Melanocyte of skin (primary cell): ENCODE measurements around the gene ABHD16B. TPM values are rescaled to one million over a fixed set of nuclear protein-coding genes. Genes with fewer than 3 reads are reported as not detected.

Experiments
- small RNA-seq, 2 donors: library from RNA; depleted of rRNA; stranded (forward); fragments of <200 nt; gene quantifications; one replicate each; pipeline ENCODE3, GENCODE V24; 2012
- total RNA-seq, 2 donors: library from RNA; depleted of rRNA; stranded (reverse); fragments of >200 nt; gene quantifications; 2 replicates each; pipeline ENCODE4 v1.2.3, GENCODE V29; 2012

The ABHD16B gene
- total RNA-seq: not detected

DNA sequence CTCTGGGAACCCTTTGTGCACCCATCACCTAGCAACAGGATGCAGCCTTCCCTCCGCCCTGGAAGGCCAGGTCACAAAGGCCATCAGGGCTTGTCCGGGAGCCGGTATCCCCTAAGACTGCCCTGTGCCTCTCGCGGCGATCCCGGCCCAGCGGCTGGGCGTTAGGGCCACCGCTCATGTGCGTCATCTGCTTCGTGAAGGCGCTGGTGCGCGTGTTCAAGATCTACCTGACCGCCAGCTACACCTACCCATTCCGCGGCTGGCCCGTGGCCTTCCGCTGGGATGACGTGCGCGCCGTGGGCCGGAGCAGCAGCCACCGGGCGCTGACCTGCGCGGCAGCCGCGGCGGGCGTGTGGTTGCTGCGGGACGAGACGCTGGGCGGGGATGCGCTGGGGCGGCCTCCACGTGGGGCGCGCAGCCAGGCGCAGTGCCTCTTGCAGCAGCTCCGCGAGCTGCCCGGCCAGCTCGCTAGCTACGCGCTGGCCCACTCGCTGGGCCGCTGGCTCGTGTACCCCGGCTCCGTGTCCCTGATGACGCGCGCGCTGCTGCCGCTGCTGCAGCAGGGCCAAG is at the start of gene ABHD16B:
Gene ABHD16B, plus strand, starts transcription at position 134 of the 570 bp plus-strand sequence. Its CDS starts 43 bp downstream, at position 177.

DNA sequence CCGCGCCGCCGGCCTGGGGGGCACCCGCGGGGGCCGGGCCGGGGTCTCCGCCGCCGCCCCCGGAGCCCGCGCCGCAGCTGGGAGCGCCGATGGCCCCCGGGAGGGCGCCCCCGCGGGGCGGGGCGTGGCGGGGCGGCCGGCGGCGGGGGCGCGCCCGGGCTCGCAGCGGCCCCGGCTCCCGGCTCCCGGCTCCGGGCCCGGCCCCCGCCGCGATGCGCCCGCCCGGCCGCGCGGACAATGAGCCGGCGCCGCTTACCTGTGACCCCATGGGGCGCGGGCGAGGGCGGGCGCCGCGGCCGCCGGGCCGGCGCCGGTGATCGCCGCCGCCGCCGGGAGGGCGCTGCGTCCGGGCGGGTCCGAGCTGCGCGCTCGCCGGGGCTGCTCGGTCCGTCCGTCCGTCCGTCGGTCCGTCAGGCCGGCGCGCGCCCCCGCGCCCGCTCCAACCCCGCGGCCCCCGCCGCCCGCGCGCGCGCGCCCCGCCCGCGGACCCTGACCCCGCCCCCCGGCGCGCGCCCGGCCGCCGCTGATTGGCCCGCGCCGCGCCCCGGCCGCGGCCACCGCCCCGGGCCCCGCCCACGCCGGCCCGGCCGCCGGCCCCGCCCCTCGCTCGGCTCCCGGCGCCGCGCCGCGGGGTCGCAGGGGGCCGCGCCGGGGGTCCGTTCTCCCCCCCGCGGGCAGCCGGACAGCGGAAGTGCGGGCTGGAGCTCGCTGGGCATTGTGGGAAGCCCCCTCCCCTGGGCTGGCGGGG is 30.3 kb upstream of the ABHD16B start, which contains the start of gene ZBTB46:
Gene ZBTB46, minus strand, starts transcription at position 424 of the 748 bp plus-strand sequence. CDS start 40,507 bp downstream, outside the sequence.

DNA sequence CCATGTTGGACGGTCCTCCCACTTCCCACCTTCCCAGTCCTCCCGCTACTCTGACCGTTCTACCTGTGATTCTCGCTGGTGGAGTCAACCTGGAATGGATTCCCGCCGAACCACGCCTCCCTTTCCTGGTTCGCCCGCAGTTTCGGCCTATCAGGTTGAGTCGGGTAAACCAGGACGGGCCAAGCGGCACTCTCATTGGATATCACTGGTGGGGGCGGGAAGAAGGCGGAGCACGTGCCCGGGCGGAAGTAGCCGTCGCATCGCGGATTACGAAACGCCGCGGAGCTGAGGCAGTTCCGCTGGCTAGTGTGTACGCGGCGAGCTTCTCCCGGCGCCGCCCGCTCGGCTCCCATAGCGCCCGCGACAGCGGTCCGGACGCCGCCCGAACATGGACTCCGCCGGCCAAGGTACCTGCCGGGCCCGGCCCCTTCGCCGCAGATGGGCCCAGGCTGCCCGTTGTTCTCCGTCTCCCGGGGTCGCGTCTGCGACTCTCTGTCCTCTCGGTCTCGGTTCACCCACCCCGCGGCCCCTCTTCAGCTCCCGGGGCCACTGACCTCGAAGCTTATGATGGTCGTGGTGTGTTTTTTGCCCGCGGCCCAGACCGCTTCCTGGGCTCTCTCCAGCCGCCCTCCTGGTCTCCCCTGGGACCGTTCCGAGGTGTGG is 3.8 kb downstream of the ABHD16B start, which contains the start of gene TPD52L2:
Gene TPD52L2, plus strand, starts transcription at position 293 of the 663 bp plus-strand sequence. Its CDS starts 96 bp downstream, at position 389.

DNA sequence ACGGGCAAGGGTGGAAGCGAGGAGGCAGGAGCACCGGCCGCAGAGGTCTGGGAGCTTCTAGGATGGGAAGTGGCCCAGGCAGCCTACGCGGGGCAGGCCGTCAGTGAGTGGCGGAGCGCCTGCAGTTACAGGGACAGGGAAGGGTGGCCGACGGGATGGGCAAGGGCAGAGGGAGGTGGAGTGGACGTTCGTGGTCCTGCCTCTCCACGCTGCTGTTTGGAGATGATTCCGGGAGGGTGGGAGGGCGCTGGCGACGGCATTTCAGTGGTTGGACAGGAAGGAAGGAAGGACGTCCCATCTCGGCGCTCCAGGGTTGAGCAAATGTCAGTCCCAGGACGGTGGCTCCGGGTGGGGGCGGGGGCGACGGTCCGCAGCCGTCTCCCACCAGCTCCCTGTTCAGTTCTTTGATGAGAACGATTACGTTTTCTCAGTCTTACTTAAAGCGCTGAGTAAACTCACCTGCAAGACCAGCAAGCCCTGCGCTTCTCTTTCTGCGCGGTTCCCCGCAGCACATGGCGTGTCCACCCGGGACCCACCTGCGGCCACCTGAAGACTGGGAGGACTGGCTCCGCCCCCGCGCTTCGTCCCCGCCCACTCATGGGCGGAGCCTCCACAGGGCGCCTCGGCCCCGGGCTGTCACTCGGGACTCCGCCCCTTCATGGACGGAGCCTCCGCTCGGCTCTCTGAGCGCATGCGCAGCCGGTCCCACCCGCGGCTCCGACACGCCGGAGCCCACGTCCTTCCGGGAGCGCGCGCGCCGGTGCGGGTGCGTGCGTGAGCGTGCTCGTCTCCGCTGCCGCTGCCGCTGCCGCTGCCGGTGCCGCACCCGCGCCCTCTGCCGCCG is 33.3 kb downstream of the ABHD16B start, which contains the start of gene DNAJC5:
Gene DNAJC5, plus strand, starts transcription at position 769 of the 844 bp plus-strand sequence. CDS start 33,220 bp downstream, outside the sequence.

Small RNA genes lying within 50 kb of the gene (small RNA-seq; reads per million reads assigned to genes)
- gene RNU1-134P: 2.0 to 10.6 reads per million in 2 donors

Other genes starting within 250 kb of the ABHD16B start
- gene GMEB2, start 234.4 kb upstream of the ABHD16B start, total RNA-seq: 1 to 10 TPM; 5.3 to 6.9 TPM
- 10 to 100 TPM in 1 of 2 donors, 1 to 10 TPM in 1; 8.6 to 19.0 TPM for gene STMN3, start 208.1 kb upstream of the ABHD16B start, total RNA-seq
- gene RTEL1, start 203.2 kb upstream of the ABHD16B start, total RNA-seq: 10 to 100 TPM; 10.7 to 15.0 TPM
- under 1 TPM; 0.67 to 0.69 TPM for gene TNFRSF6B, start 164.8 kb upstream of the ABHD16B start, total RNA-seq
- 10 to 100 TPM; 20.0 TPM for gene ARFRP1, start 153.5 kb upstream of the ABHD16B start, total RNA-seq
- gene ZGPAT, start 153.5 kb upstream of the ABHD16B start, total RNA-seq: 10 to 100 TPM; 14.8 to 16.0 TPM
- 1 to 10 TPM; 1.4 to 1.7 TPM for gene LIME1, start 124.8 kb upstream of the ABHD16B start, total RNA-seq
- 1 to 10 TPM; 5.9 to 7.7 TPM for gene SLC2A4RG, start 121.7 kb upstream of the ABHD16B start, total RNA-seq
- under 1 TPM; under 0.01 to 1.00 TPM for gene ZBTB46, start 30.2 kb upstream of the ABHD16B start, total RNA-seq
- gene TPD52L2, start 3.8 kb downstream of the ABHD16B start, total RNA-seq: 10 to 100 TPM; 47.1 to 53.9 TPM
- 10 to 100 TPM; 34.4 to 39.6 TPM for gene DNAJC5, start 33.6 kb downstream of the ABHD16B start, total RNA-seq
- 10 to 100 TPM; 25.5 to 36.0 TPM for gene UCKL1, start 94.9 kb downstream of the ABHD16B start, total RNA-seq
- gene ZNF512B, start 108.4 kb downstream of the ABHD16B start, total RNA-seq: 1 to 10 TPM; 7.9 to 9.3 TPM
- 1 to 10 TPM in 1 of 2 donors, under 1 TPM in 1; 1.00 to 2.1 TPM for gene SAMD10, start 118.1 kb downstream of the ABHD16B start, total RNA-seq
- 10 to 100 TPM; 47.1 to 51.0 TPM for gene PRPF6, start 119.6 kb downstream of the ABHD16B start, total RNA-seq
- gene C20orf204, start 174.7 kb downstream of the ABHD16B start, total RNA-seq: 1 to 10 TPM in 1 of 2 donors, under 1 TPM in 1; 1.00 to 1.4 TPM
- under 1 TPM; 0.33 to 0.34 TPM for gene SOX18, start 188.1 kb downstream of the ABHD16B start, total RNA-seq
- gene TCEA2, start 201.7 kb downstream of the ABHD16B start, total RNA-seq: 10 to 100 TPM in 1 of 2 donors, 1 to 10 TPM in 1; 8.0 to 13.1 TPM
- gene RGS19, start 218.0 kb downstream of the ABHD16B start, total RNA-seq: 10 to 100 TPM in 1 of 2 donors, 1 to 10 TPM in 1; 8.3 to 17.3 TPM
- under 1 TPM; 0.34 to 0.67 TPM for gene OPRL1, start 218.6 kb downstream of the ABHD16B start, total RNA-seq
- not detected for gene LKAAEAR1, start 222.9 kb downstream of the ABHD16B start, total RNA-seq
- not detected for gene NPBWR2, start 246.1 kb downstream of the ABHD16B start, total RNA-seq